Activated gamma-delta T cell treated with anti-CD3 and anti-CD28 coated beads, Interleukin-2, amount 50 U/mL, for 16 hours (primary cell): Measurements from ENCODE around the gene PCAT7.

Source experiments
- DNase-seq: peaks from one replicate; pipeline ENCODE4 v3.0.0-alpha.2; 2020; ENCODE audit warnings: low read depth

Gene PCAT7

DNA sequence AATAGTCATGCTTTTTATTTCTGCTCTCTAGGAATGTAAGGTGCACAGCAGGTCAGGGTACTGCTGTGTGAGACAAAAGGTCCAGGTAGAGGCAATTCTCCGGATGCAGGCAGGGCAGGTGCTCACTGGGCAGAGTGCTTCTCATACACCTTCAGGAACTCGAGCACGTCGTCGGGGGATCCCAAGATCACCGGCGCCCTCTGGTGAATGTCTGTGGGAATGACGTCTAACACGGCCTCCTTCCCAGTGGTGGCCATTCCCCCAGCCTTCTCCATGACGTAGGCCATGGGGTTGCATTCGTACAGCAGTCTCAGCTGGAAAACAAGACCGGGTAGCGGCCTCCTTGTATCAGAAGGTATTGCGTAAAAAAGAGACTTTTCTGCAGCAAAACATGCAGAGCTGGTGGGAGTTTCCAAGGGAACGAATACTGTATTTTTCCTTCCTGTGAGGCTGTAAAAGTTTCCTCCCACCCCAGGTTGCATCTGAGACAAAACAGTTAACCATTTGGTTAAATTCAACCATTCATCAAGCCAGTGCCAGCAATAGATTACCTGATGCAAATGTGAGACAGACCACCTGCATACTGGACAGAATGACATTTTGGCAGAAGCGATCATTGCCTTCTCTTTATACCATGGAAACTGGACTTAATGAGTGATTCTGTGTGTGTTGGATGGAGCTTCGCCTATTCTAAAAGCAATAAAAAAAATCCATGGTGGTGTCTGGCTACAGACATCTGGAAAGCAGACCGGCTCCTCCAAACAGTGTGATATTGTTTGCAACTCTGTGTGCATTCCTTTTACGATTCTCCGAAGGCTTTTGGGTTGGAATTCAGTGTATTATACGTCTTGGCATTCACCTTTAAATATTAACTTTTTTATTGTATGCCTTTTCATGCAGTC is 48.6 kb downstream of the PCAT7 start:
- peak; percentile 6 for DNase-seq

- no peak for DNase-seq
Measured at GRCh38 chr9:94606646-94607422, 52.0 kb downstream of the PCAT7 start.

DNA sequence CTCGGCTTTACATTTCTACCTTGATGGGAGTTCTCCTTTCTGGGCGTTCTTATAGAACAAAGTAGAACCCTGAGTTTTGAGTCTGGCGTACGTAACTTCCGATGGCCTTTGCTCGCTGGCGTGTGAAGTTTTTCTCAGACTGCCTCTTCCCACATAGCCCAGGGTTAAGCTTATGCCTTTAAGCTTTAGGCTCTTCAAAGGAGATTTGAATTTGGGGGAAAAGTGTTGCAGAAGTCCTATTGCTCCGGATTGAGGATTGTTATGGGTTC is 52.5 kb downstream of the PCAT7 start:
- no peak for DNase-seq

DNA sequence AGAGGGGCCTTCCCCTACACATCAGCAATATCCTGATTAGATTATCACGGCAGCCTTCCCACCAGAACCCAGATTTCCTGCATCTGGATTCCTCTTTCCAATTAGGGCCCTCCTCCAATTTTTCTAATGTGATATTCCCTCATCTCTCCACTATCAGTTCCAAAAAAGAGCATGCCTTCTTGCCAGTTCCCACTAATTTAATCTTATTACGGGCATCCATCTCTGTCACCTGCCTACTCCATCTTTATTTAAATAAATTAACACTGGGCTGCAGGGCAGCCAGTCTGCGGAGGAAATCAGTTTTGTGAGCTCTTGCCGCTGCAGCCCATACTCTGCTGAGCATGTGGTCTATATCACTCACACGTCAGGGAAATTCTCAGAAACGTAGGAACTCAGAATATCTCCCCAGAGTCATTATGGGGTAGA is 55.3 kb downstream of the PCAT7 start:
- no peak for DNase-seq

- DNase-seq = peak; percentile 3
Measured at GRCh38 chr9:94611638-94612068, 56.8 kb downstream of the PCAT7 start.

- DNase-seq = no peak
Measured at GRCh38 chr9:94612071-94612470, 57.2 kb downstream of the PCAT7 start.

- DNase-seq = no peak
Measured at GRCh38 chr9:94613003-94613402, 58.1 kb downstream of the PCAT7 start.

GRCh38 chr9:94619026-94619425 is 64.1 kb downstream of the PCAT7 start:
- no peak for DNase-seq
